HCT116 (cell line): ENCODE results near the gene SLC23A3. TPM values are rescaled to one million over a fixed set of nuclear protein-coding genes. Genes with fewer than 3 reads are reported as not detected.

Experiments used
- ATAC-seq: fragments of 200-7000 bp; cut with Tn5 transposase; 2 replicates; pipeline ENCODE4 v1.9.1; 2020; ENCODE audit warnings: mild to moderate bottlenecking, moderate library complexity
- BruUV-seq: library from RNA; stranded (reverse); fragments of 400-500 nt; replicated peaks from 2 replicates; lab custom pipeline; 2021; lab: Mats Ljungman, UMichigan
- CTCF ChIA-PET: fragments of 300-600 bp; sonication (Branson Sonifier 250); formaldehyde crosslinking; loops from one replicate; lab custom pipeline; 2021; ENCODE audit warnings: antibody characterized with exemption; lab: Charles Lee
- POLR2A ChIA-PET: fragments of 300-600, 350-600 bp; sonication (Branson Sonifier 250); formaldehyde crosslinking; loops from one replicate; lab custom pipeline; 2021; ENCODE audit warnings: antibody characterized with exemption; lab: Charles Lee
- RAD21 ChIA-PET, 2 experiments: fragments of 300-600 bp; sonication (Branson Sonifier 250); formaldehyde crosslinking; loops; one replicate each; lab custom pipeline; 2023; ENCODE audit warnings: low total read pairs in 2 of 2; ENCODE audit not compliant: uncharacterized antibody in 2 of 2, unreplicated experiment in 2 of 2, low non-redundant PET in 1 of 2; lab: Charles Lee
- DNase-seq: peaks from one replicate; pipeline ENCODE4 v3.0.0-alpha.2; 2010; ENCODE audit warnings: low read depth, low spot score
- H2AFZ ChIP-seq: fragments of 200-600 bp; shearing (Covaris generic), sonication (generic); 2 replicates; pipeline ENCODE4 v1.6.1; 2017; ENCODE audit warnings: low read depth, mixed run types, mixed read lengths, antibody characterized with exemption, low read length; ENCODE audit not compliant: poor library complexity, severe bottlenecking
- H3K27ac ChIP-seq: 2 replicates; pipeline ENCODE4 v1.5.1; 2012; ENCODE audit warnings: low read depth, low read length
- H3K27me3 ChIP-seq: fragments of 200-600 bp; sonication (generic); 2 replicates; pipeline ENCODE4 v1.6.1; 2016; ENCODE audit warnings: mixed run types, low read length, mixed read lengths; ENCODE audit not compliant: insufficient read depth
- H3K36me3 ChIP-seq, 2 experiments: fragments of 200-500 bp in 1 of 2; fragments of 200-600 bp in 1 of 2; sonication (Bioruptor generic) in 1 of 2; sonication (generic) in 1 of 2; 2 replicates each; pipeline versions ENCODE4 v1.5.1 to v1.6.1; 2014 to 2016; ENCODE audit warnings: low read length in 2 of 2, inconsistent platforms in 1 of 2, mixed read lengths in 1 of 2, mixed run types in 1 of 2; ENCODE audit not compliant: insufficient read depth in 2 of 2, control insufficient read depth in 1 of 2
- H3K4me1 ChIP-seq, 2 experiments: fragments of 200-600 bp in 1 of 2; sonication (generic) in 1 of 2; 2 replicates each; pipeline versions ENCODE4 v1.5.1 to v1.6.1; 2012 to 2017; ENCODE audit warnings: low read length in 2 of 2, inconsistent platforms in 1 of 2, mild to moderate bottlenecking in 1 of 2, mixed read lengths in 1 of 2, mixed run types in 1 of 2, moderate library complexity in 1 of 2; ENCODE audit not compliant: insufficient read depth in 2 of 2, control insufficient read depth in 1 of 2
- H3K4me2 ChIP-seq: fragments of 200-600 bp; sonication (generic); 2 replicates; pipeline ENCODE4 v1.6.1; 2017; ENCODE audit warnings: mixed run types, low read length, mixed read lengths
- H3K4me3 ChIP-seq, 2 experiments: fragments of 200-600 bp in 1 of 2; sonication (generic) in 1 of 2; replicated peaks in 1 of 2; 2 replicates each; pipeline ENCODE4 v1.5.1; 2011 to 2016; ENCODE audit warnings: low read length in 2 of 2, control low read depth in 1 of 2, low read depth in 1 of 2, mild to moderate bottlenecking in 1 of 2, mixed read lengths in 1 of 2, mixed run types in 1 of 2
- H3K79me2 ChIP-seq: fragments of 200-600 bp; sonication (generic); 2 replicates; pipeline ENCODE4 v1.6.1; 2017; ENCODE audit warnings: mild to moderate bottlenecking, mixed run types, low read length, moderate library complexity, mixed read lengths; ENCODE audit not compliant: insufficient read depth
- H3K9ac ChIP-seq: fragments of 200-600 bp; sonication (generic); 2 replicates; pipeline ENCODE4 v1.6.1; 2016; ENCODE audit warnings: low read length, mixed read lengths
- H3K9me2 ChIP-seq: fragments of 200-600 bp; sonication (generic), shearing (Covaris generic); 2 replicates; pipeline ENCODE4 v1.6.1; 2017; ENCODE audit warnings: mixed run types, mild to moderate bottlenecking, moderate library complexity; ENCODE audit not compliant: insufficient read depth
- H3K9me3 ChIP-seq, 2 experiments: fragments of 200-500 bp in 1 of 2; fragments of 200-600 bp in 1 of 2; sonication (Bioruptor generic) in 1 of 2; sonication (generic) in 1 of 2; 2 replicates each; pipeline ENCODE4 v1.6.1; 2014 to 2017; ENCODE audit warnings: low read length in 2 of 2, mixed read lengths in 2 of 2, inconsistent platforms in 1 of 2, low read depth in 1 of 2, mild to moderate bottlenecking in 1 of 2, mixed run types in 1 of 2, moderate library complexity in 1 of 2; ENCODE audit not compliant: control insufficient read depth in 1 of 2, insufficient read depth in 1 of 2
- H4K20me1 ChIP-seq: fragments of 200-600 bp; sonication (generic), shearing (Covaris generic); 2 replicates; pipeline ENCODE4 v1.6.1; 2017; ENCODE audit warnings: mixed run types, mild to moderate bottlenecking, moderate library complexity; ENCODE audit not compliant: insufficient read depth
- ATF3 ChIP-seq: IDR thresholded peaks from 2 replicates; pipeline ENCODE4 v1.6.1; 2012
- CTCF ChIP-seq, 3 experiments: fragments of 200-600 bp in 1 of 3; sonication (generic) in 1 of 3; IDR thresholded peaks in 2 of 3; conservative IDR thresholded peaks in 1 of 3; 2 replicates each; pipeline ENCODE4 v1.5.1; 2012 to 2017; ENCODE audit warnings: low read depth in 2 of 3, low read length in 2 of 3, antibody characterized with exemption in 1 of 3, borderline replicate concordance in 1 of 3, control low read depth in 1 of 3, mild to moderate bottlenecking in 1 of 3, mixed read lengths in 1 of 3, mixed run types in 1 of 3, moderate library complexity in 1 of 3; ENCODE audit not compliant: insufficient read depth in 1 of 3
- EZH2phosphoT487 ChIP-seq: fragments of 200-600 bp; IDR thresholded peaks from 2 replicates; pipeline ENCODE4 v1.6.1; 2018; ENCODE audit warnings: antibody characterized with exemption, borderline replicate concordance
- JUND ChIP-seq: IDR thresholded peaks from 2 replicates; pipeline ENCODE4 v1.6.1; 2012
- MAX ChIP-seq: IDR thresholded peaks from 2 replicates; pipeline ENCODE4 v1.6.1; 2012
- POLR2A ChIP-seq: IDR thresholded peaks from 2 replicates; pipeline ENCODE4 v1.7.0; 2011; ENCODE audit warnings: borderline replicate concordance; ENCODE audit not compliant: insufficient read depth, insufficient read length; ENCODE audit errors: extremely low read depth
- RAD21 ChIP-seq: IDR thresholded peaks from 2 replicates; pipeline ENCODE4 v1.6.1; 2012; ENCODE audit warnings: low read depth, mild to moderate bottlenecking
- SP1 ChIP-seq: IDR thresholded peaks from 2 replicates; pipeline ENCODE4 v1.6.1; 2012; ENCODE audit warnings: low read depth
- SRF ChIP-seq: IDR thresholded peaks from 2 replicates; pipeline ENCODE4 v1.6.1; 2012; ENCODE audit warnings: low read depth
- ZBTB33 ChIP-seq: IDR thresholded peaks from 2 replicates; pipeline ENCODE4 v1.6.1; 2011; ENCODE audit warnings: mild to moderate bottlenecking, low read length, moderate library complexity; ENCODE audit not compliant: insufficient replicate concordance; ENCODE audit errors: extremely low read depth
- ZFX ChIP-seq: fragments of 450-650 bp; IDR thresholded peaks from 2 replicates; pipeline ENCODE4 v1.6.1; 2017
- intact Hi-C: fragments of 100-400 bp; cut with micrococcal nuclease; formaldehyde crosslinking; loops from 2 replicates; pipeline ENCODE4 v1.10.0; 2022
- total RNA-seq: library from RNA; stranded (reverse); gene quantifications from one replicate; pipeline ENCODE4 v1.2.1, GENCODE V29; 2021; ENCODE audit not compliant: unreplicated experiment
- TF ChIP-seq, protein P1 (sequence below): IDR thresholded peaks from 2 replicates; pipeline ENCODE4 v1.6.1; 2012; ENCODE audit warnings: low read depth

The SLC23A3 gene
- total RNA-seq, 1 experiment from 2014 or later, result 4.8 TPM

GRCh38 chr2:219155054-219155644 is 14.7 kb downstream of the SLC23A3 start:
- Histone ChIP-seq H3K4me2 (no peak overlapping the region), H3K79me2 (no peaks in the 10 kb centered on the region), H3K27me3 (no peaks in the 10 kb centered on the region), H3K9me3 (no peaks in the 10 kb centered on the region), H3K27ac (no peak overlapping the region), H3K9me2 (no peaks in the 10 kb centered on the region), H3K4me3 (no peak overlapping the region), H3K36me3 (peaks cover 0 to 5% of the 10 kb centered on the region in 2 experiments; a peak in 2 of 4 replicates), H3K9ac (no peak overlapping the region), H4K20me1 (no peaks in the 10 kb centered on the region), H3K4me1 (peaks cover 0 to 6% of the 10 kb centered on the region in 2 experiments; a peak in 2 of 4 replicates), H2AFZ (no peak overlapping the region)
- ChIA-PET CTCF (interaction anchor here (0.5 to 6.5 kb wide), 39 partner anchors 8 to 302 kb away, joined by 3 to 97 read pairs (median 5); partner anchors contain the start of genes CFAP65 and DNPEP), POLR2A (interaction anchor here (0.5 to 1.0 kb wide), 4 partner anchors 97 to 861 kb away, joined by 3 read pairs; no protein-coding TSS in a partner anchor), RAD21 (interaction anchor here (0.6 to 1.9 kb wide), 19 partner anchors 29 to 175 kb away, joined by 3 to 19 read pairs (median 4); partner anchors contain the start of gene IHH (in 1 of the 2))
- DNase-seq (peak; percentile 78), ATAC-seq (peak; percentile 72)
- TF ChIP-seq, protein P1, sequence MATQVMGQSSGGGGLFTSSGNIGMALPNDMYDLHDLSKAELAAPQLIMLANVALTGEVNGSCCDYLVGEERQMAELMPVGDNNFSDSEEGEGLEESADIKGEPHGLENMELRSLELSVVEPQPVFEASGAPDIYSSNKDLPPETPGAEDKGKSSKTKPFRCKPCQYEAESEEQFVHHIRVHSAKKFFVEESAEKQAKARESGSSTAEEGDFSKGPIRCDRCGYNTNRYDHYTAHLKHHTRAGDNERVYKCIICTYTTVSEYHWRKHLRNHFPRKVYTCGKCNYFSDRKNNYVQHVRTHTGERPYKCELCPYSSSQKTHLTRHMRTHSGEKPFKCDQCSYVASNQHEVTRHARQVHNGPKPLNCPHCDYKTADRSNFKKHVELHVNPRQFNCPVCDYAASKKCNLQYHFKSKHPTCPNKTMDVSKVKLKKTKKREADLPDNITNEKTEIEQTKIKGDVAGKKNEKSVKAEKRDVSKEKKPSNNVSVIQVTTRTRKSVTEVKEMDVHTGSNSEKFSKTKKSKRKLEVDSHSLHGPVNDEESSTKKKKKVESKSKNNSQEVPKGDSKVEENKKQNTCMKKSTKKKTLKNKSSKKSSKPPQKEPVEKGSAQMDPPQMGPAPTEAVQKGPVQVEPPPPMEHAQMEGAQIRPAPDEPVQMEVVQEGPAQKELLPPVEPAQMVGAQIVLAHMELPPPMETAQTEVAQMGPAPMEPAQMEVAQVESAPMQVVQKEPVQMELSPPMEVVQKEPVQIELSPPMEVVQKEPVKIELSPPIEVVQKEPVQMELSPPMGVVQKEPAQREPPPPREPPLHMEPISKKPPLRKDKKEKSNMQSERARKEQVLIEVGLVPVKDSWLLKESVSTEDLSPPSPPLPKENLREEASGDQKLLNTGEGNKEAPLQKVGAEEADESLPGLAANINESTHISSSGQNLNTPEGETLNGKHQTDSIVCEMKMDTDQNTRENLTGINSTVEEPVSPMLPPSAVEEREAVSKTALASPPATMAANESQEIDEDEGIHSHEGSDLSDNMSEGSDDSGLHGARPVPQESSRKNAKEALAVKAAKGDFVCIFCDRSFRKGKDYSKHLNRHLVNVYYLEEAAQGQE, result no peak
- TF ChIP-seq ZBTB33 (no peak), POLR2A (no peak), ATF3 (no peak), ZFX (no peak), SRF (no peak), RAD21 (peak; percentile 94), CTCF (IDR thresholded peaks at IDR 0.05 in 2 of 3, conservative IDR thresholded peaks at IDR 0.05 in 1 of 3; ENCODE audit: borderline replicate concordance in 1 of 3, insufficient read depth in 1 of 3, low read depth in 2 of 3, low read length in 2 of 3) (peak; percentile 25 to 93 (median 53)), SP1 (no peak), JUND (no peak), EZH2phosphoT487 (no peak), MAX (no peak)
- intact Hi-C loops, result loop anchor here (1.0 to 2.0 kb wide), 5 partner anchors 82 to 302 kb away; no protein-coding TSS in a partner anchor
- no TSS peak for BruUV-seq
